Esophagus muscularis mucosa (tissue), 4 donors: Measurements from ENCODE around the gene HELZ.

Experiments
- EP300 ChIP-seq: sonication (generic); formaldehyde crosslinking; IDR thresholded peaks from one replicate; pipeline ENCODE4 v1.6.1; 2017; ENCODE audit warnings: antibody characterized with exemption
- POLR2A ChIP-seq: fragments of 450-650 bp; IDR thresholded peaks from one replicate; pipeline ENCODE4 v1.6.1; 2017; ENCODE audit warnings: antibody characterized with exemption, moderate library complexity, mild to moderate bottlenecking, low read depth
- TF ChIP-seq, protein P1 (sequence below), 3 experiments: fragments of 200-600 bp in 2 of 3; fragments of 450-650 bp in 1 of 3; sonication (generic) in 2 of 3; IDR thresholded peaks; one replicate each; pipeline ENCODE4 v1.5.1; 2017 to 2019; ENCODE audit warnings: antibody characterized with exemption in 3 of 3, mild to moderate bottlenecking in 2 of 3, moderate library complexity in 1 of 3

DNA sequence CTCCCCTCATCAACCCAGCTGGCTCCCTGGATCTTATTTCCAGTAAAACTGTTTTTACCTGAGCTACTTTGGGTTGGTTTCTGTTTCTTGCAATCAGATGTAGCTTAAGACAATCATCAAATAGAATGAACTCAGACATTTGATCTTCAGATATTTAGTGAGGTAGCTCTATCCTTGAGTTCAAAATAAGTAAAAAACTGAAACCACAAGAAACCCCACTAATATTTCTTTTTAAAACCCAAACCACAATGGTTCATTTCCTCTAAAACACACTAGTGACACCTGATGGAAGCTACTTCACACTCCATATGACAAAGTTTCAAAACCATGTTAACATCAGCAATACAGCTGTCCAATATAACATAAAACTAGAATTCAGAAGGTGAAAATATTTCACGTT is 162.9 kb downstream of the HELZ start:
- TF ChIP-seq, protein P1, sequence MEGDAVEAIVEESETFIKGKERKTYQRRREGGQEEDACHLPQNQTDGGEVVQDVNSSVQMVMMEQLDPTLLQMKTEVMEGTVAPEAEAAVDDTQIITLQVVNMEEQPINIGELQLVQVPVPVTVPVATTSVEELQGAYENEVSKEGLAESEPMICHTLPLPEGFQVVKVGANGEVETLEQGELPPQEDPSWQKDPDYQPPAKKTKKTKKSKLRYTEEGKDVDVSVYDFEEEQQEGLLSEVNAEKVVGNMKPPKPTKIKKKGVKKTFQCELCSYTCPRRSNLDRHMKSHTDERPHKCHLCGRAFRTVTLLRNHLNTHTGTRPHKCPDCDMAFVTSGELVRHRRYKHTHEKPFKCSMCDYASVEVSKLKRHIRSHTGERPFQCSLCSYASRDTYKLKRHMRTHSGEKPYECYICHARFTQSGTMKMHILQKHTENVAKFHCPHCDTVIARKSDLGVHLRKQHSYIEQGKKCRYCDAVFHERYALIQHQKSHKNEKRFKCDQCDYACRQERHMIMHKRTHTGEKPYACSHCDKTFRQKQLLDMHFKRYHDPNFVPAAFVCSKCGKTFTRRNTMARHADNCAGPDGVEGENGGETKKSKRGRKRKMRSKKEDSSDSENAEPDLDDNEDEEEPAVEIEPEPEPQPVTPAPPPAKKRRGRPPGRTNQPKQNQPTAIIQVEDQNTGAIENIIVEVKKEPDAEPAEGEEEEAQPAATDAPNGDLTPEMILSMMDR (IDR thresholded peaks at IDR 0.05) = no peak
- TF ChIP-seq POLR2A = no peak
- TF ChIP-seq EP300 = no peak
